ENCODE results near the gene PAOX. TPM values are rescaled to one million over a fixed set of nuclear protein-coding genes. Genes with fewer than 3 reads are reported as not detected.

Gene PAOX
- total and polyA plus RNA-seq, 2 donors (not counting 1 experiment from before 2014, with no cell fraction given): 2.4 to 9.2 TPM

DNA sequence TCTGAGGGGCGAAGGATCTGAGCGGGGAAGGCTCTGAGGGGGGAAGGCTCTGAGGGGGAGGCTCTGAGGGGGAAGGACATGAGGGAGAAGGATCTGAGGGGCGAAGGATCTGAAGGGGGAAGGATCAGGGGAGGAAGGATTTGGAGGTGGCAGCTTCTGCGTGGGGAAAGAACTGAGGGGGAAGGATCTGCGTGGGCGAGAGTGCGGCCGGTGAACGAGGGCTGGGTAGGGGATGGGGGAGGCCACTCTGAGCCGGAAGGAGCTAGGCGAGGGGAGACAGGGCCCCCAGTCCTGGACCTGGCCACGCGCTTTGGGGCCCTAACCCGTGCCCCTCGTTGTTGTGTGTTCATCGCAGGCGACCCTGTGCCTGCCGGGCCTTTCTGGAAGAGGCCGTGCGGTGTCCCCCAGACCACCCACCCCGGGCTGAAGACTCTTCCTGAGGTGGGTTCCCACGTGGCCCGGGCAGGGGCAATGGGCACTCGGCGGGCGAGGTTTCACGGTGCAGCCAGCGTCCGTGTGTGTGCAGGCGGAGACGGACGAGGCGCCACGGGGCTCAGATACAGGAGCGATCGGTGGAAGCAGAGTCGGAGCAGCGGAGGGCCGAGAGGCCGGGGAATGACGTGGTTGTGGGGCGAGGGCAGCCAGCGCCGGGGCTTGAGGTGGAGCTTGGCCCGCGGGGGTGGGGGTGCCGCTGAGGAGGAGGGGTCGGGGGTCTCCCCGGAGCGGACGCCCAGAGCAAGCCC is 44.4 kb upstream of the PAOX start:
- no peak overlapping the region for H3K27ac ChIP-seq (ENCODE audit: insufficient read depth, low read length)
- H3K9ac ChIP-seq (ENCODE audit: insufficient read depth, low read length): peak overlapping the region; percentile 37
- no peak overlapping the region for H2AFZ ChIP-seq (ENCODE audit: low read length)
- H4K20me1 ChIP-seq (ENCODE audit: control insufficient read depth, extremely low read depth, insufficient read depth, low read length): no peaks in the 10 kb centered on the region
- peak overlapping the region; percentile 64 for H3K4me2 ChIP-seq (ENCODE audit: extremely low read depth, insufficient read depth, low read length)
- H3K79me2 ChIP-seq (ENCODE audit: control insufficient read depth, insufficient read depth, low read length): no peaks in the 10 kb centered on the region
- H3K9me3 ChIP-seq (ENCODE audit: control insufficient read depth, insufficient read depth, low read depth, low read length): no peaks in the 10 kb centered on the region
- H3K27me3 ChIP-seq (ENCODE audit: control insufficient read depth, insufficient read depth, low read length): peaks cover 37% of the 10 kb centered on the region
- no peaks in the 10 kb centered on the region for H3K36me3 ChIP-seq (ENCODE audit: control insufficient read depth, insufficient read depth, low read length)
- no peaks in the 10 kb centered on the region for H3K4me1 ChIP-seq (ENCODE audit: control insufficient read depth, extremely low read depth, insufficient read depth, low read length)
- no peak for DNase-seq (ENCODE audit: low read depth in 2 of 2)
- H3K4me3 ChIP-seq (replicated peaks in 1 of 4; ENCODE audit: control extremely low read depth in 1 of 4, insufficient read depth in 1 of 4, low read depth in 3 of 4, low read length in 4 of 4): peak overlapping the region in 3 of 4 experiments; percentile 26 to 49 (median 35)
- peak; percentile 7 for TF ChIP-seq EZH2 (IDR thresholded peaks at IDR 0.05; ENCODE audit: low read length, missing control alignments)
- TF ChIP-seq, protein P1, sequence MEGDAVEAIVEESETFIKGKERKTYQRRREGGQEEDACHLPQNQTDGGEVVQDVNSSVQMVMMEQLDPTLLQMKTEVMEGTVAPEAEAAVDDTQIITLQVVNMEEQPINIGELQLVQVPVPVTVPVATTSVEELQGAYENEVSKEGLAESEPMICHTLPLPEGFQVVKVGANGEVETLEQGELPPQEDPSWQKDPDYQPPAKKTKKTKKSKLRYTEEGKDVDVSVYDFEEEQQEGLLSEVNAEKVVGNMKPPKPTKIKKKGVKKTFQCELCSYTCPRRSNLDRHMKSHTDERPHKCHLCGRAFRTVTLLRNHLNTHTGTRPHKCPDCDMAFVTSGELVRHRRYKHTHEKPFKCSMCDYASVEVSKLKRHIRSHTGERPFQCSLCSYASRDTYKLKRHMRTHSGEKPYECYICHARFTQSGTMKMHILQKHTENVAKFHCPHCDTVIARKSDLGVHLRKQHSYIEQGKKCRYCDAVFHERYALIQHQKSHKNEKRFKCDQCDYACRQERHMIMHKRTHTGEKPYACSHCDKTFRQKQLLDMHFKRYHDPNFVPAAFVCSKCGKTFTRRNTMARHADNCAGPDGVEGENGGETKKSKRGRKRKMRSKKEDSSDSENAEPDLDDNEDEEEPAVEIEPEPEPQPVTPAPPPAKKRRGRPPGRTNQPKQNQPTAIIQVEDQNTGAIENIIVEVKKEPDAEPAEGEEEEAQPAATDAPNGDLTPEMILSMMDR (conservative IDR thresholded peaks at IDR 0.05 in 1 of 2, IDR thresholded peaks at IDR 0.05 in 1 of 2; ENCODE audit: low read depth in 1 of 2, low read length in 2 of 2): no peak

DNA sequence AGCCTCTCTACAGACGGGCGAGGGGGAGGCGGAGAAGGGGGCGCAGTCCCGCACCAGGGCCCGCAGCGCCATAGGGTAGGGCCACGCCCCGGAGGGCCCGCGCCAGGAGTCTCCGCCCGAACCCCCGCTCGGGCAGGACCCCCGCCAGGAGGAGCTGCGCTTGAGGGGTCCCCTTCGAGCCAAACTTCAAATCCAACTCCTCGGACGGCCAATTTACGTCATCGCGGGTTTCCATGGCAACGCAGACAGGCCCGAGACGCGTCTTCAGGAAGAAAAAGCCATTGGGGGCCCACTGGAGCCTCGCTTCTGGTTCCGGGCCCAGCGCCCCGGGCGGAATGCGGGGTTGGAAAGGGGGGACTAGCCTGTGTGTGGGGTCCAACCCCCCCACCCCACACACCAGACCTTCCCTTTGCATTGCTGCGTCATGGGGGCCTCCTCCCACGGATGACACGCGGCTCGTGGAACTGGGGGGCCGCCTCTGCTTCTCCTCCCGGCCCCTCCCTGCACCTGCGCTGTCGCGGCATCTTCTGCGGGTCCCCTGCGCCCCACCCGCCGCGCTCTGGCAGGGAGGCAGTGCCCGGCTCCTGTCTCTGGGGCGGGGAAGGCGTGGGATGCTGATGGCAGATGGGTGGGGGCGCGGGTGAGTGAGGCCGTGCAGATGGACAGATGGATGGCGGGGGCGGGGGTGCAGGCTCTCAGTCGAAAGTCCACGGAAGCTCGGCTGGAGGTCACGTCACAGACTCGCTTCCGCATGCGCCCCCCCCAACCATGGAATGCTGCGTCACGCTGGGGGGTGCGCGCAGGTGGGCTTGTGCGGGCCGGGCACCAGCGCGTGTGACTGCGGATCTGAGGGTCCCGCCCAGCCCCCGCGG is 43.6 kb upstream of the PAOX start:
- H3K27ac ChIP-seq (ENCODE audit: insufficient read depth, low read length): no peak overlapping the region

More for the DNA sequence above, 43.6 kb upstream of the PAOX start:
- Histone ChIP-seq H4K20me1 (ENCODE audit: control insufficient read depth, extremely low read depth, insufficient read depth, low read length) (no peaks in the 10 kb centered on the region), H3K36me3 (ENCODE audit: control insufficient read depth, insufficient read depth, low read length) (no peaks in the 10 kb centered on the region), H3K4me3 (replicated peaks in 1 of 4; ENCODE audit: control extremely low read depth in 1 of 4, insufficient read depth in 1 of 4, low read depth in 3 of 4, low read length in 4 of 4) (peak overlapping the region; percentile 26 to 49 (median 37)), H3K79me2 (ENCODE audit: control insufficient read depth, insufficient read depth, low read length) (no peaks in the 10 kb centered on the region), H3K9me3 (ENCODE audit: control insufficient read depth, insufficient read depth, low read depth, low read length) (no peaks in the 10 kb centered on the region), H3K9ac (ENCODE audit: insufficient read depth, low read length) (peak overlapping the region; percentile 37), H3K27me3 (ENCODE audit: control insufficient read depth, insufficient read depth, low read length) (peaks cover 37% of the 10 kb centered on the region), H2AFZ (ENCODE audit: low read length) (no peak overlapping the region), H3K4me2 (ENCODE audit: extremely low read depth, insufficient read depth, low read length) (peak overlapping the region; percentile 64), H3K4me1 (ENCODE audit: control insufficient read depth, extremely low read depth, insufficient read depth, low read length) (no peaks in the 10 kb centered on the region)
- TF ChIP-seq, protein P1 (conservative IDR thresholded peaks at IDR 0.05 in 1 of 2, IDR thresholded peaks at IDR 0.05 in 1 of 2; ENCODE audit: low read depth in 1 of 2, low read length in 2 of 2): no peak
- no peak for TF ChIP-seq EZH2 (IDR thresholded peaks at IDR 0.05; ENCODE audit: low read length, missing control alignments)
- DNase-seq (ENCODE audit: low read depth in 2 of 2): peak; percentile 47 to 69
